Measurements from ENCODE around the gene CRIM1.

DNA sequence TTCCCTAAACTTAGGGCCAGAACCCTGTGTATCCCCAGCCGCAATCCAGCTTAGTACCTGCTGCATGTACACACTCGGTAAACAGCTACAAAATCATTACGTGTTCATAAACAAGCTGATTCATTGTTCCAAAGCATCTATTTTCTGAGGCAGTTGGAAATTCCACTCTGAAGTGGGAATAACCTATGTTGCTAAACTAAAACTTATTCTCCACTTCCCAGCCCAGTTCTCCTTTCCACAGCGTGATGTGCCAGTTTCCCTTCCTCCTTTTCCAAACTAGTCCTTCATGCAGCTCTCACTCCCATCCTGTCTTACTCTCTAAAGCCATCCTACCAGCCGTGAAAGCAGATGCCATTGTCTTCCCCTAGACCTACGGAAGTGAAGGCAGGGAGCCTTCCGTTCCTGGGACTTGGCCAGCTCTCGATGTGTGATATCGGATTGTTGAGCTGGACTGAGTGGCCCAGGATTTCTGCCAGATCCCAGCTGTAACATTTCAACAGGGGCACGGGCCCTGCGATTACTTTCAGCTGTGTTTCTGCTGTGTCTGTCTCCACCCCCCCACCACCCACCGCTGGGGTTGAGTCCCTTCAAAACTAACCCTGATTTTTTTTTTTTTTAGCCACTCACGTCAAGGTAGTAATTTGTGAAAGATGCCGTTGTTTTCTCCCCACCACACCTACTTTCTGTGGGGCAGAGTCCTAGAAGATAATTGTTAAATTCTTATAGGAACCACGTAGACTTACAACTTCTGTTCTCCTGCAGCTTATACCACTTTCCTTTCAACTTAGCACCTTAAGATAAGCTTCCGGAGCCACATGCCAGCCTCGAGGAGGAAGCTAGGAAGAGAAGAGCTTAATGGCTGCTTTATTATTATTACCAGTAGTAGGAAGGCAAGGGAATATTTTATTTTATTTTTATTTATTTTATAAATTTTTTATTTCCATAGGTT is 100.9 kb downstream of the CRIM1 start:
- TF ChIP-seq, protein P1, sequence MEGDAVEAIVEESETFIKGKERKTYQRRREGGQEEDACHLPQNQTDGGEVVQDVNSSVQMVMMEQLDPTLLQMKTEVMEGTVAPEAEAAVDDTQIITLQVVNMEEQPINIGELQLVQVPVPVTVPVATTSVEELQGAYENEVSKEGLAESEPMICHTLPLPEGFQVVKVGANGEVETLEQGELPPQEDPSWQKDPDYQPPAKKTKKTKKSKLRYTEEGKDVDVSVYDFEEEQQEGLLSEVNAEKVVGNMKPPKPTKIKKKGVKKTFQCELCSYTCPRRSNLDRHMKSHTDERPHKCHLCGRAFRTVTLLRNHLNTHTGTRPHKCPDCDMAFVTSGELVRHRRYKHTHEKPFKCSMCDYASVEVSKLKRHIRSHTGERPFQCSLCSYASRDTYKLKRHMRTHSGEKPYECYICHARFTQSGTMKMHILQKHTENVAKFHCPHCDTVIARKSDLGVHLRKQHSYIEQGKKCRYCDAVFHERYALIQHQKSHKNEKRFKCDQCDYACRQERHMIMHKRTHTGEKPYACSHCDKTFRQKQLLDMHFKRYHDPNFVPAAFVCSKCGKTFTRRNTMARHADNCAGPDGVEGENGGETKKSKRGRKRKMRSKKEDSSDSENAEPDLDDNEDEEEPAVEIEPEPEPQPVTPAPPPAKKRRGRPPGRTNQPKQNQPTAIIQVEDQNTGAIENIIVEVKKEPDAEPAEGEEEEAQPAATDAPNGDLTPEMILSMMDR (IDR thresholded peaks at IDR 0.05) = no peak
- no peak for TF ChIP-seq ZFX (IDR thresholded peaks at IDR 0.05; ENCODE audit: borderline replicate concordance)

All from 22Rv1 (cell line).